ENCODE measurements around the gene TAGAP.

Gene TAGAP

DNA sequence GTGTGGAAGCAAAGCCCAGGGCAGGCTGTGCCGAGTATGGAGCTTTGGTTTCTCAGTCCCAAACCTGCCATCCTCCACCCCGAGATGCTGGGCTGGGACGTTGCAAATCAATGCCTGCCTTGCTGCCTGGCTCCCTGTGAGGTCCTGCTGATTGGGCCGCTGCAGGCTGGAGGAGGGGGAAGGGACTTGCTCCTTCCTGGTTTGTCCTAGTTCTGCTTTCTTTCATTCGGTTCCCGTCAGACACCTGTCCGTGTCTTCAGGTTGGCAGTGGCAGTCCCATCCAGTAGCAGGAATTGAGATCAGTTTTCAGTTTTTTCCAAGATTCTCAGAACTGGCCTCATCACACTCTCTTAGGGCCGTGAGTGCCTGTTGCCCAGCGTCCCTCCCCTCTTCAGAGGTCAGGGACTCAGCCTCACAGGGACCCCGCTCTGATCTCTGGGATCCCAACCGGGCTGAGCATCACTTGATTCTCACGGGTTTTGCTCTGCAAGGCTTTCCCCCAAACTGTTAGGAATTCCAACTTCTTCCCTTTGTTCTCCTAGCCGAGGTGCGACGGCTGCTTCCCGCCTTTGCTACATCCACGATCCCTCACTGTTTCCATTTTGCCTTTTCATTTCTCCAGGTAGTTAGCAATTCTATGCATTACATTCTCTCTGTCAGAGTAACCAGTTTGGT, 24.2 kb upstream of the TAGAP start:
- no peaks in the 10 kb centered on the region for H3K9me2 ChIP-seq (replicated peaks; ENCODE audit: insufficient read depth, low read length)
- no peaks in the 10 kb centered on the region for H3K9me3 ChIP-seq (ENCODE audit: insufficient read depth, low read length)
- no peaks in the 10 kb centered on the region for H3K79me2 ChIP-seq (ENCODE audit: insufficient read depth, low read length)
- TF ChIP-seq, protein P1, sequence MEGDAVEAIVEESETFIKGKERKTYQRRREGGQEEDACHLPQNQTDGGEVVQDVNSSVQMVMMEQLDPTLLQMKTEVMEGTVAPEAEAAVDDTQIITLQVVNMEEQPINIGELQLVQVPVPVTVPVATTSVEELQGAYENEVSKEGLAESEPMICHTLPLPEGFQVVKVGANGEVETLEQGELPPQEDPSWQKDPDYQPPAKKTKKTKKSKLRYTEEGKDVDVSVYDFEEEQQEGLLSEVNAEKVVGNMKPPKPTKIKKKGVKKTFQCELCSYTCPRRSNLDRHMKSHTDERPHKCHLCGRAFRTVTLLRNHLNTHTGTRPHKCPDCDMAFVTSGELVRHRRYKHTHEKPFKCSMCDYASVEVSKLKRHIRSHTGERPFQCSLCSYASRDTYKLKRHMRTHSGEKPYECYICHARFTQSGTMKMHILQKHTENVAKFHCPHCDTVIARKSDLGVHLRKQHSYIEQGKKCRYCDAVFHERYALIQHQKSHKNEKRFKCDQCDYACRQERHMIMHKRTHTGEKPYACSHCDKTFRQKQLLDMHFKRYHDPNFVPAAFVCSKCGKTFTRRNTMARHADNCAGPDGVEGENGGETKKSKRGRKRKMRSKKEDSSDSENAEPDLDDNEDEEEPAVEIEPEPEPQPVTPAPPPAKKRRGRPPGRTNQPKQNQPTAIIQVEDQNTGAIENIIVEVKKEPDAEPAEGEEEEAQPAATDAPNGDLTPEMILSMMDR (IDR thresholded peaks at IDR 0.05; ENCODE audit: insufficient read depth, low read length, poor library complexity, severe bottlenecking) = no peak
- H3K4me3 ChIP-seq (ENCODE audit: insufficient read depth, low read length, poor library complexity, severe bottlenecking) = no peak overlapping the region
- H4K20me1 ChIP-seq (ENCODE audit: low read depth, low read length) = no peaks in the 10 kb centered on the region
- H2AFZ ChIP-seq (ENCODE audit: low read depth, low read length, severe bottlenecking) = no peak overlapping the region
- no peaks in the 10 kb centered on the region for H3K27me3 ChIP-seq (ENCODE audit: low read length)
- no peaks in the 10 kb centered on the region for H3K36me3 ChIP-seq (ENCODE audit: low read length)
- no peak overlapping the region for H3K27ac ChIP-seq (ENCODE audit: low read depth, low read length)
- H3K4me2 ChIP-seq (ENCODE audit: low read depth, low read length, poor library complexity, severe bottlenecking) = no peak overlapping the region
- no peak overlapping the region for H3K9ac ChIP-seq (ENCODE audit: low read length)
- no peaks in the 10 kb centered on the region for H3F3A ChIP-seq (ENCODE audit: insufficient read depth)

DNA sequence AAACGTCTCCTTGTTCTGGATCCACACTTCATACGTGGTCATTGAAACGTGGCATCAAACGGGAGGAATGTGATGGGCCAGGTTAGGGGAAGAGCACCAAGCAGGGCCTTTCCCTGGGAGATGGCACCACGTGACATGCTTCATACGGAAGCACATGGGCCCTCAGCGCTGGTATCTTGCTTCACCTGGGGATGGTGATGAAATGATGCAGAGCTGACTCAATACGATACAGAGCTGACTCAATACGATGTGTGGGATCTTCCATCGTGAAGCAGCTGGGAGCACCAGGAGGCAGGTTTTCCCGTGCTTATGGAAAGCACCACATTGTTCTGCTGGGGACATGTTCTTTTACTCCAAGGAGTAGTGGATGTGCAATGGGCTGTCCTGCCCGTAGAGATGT, 22.5 kb upstream of the TAGAP start:
- Histone ChIP-seq H3K27me3 (ENCODE audit: low read length) (no peaks in the 10 kb centered on the region), H2AFZ (ENCODE audit: low read depth, low read length, severe bottlenecking) (no peak overlapping the region)

DNA sequence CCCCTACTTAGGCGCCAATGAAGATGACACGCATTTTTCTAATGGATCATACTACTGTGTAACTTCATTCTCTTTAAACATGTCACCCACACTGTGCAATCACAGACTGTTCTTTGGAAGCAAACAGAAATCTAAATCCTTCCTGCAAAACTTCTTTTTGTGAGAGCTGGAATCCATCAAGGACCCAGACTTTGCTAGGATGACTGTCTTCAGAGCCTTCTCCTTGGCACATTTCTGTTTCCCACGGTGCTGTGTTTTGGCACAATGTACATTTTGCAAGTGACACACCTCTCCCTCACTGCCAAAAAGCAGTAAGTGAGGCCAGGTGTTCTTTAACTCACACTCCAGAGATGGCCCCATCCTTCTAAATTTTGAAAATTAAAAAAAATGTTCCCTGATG, 21.7 kb upstream of the TAGAP start:
- H4K20me1 ChIP-seq (ENCODE audit: low read depth, low read length) = no peaks in the 10 kb centered on the region
- H2AFZ ChIP-seq (ENCODE audit: low read depth, low read length, severe bottlenecking) = no peak overlapping the region
- no peaks in the 10 kb centered on the region for H3K9me3 ChIP-seq (ENCODE audit: insufficient read depth, low read length)
- H3K4me3 ChIP-seq (ENCODE audit: insufficient read depth, low read length, poor library complexity, severe bottlenecking) = no peak overlapping the region
- no peak overlapping the region for H3K9ac ChIP-seq (ENCODE audit: low read length)
- peaks cover 15% of the 10 kb centered on the region for H3F3A ChIP-seq (ENCODE audit: insufficient read depth)
- H3K79me2 ChIP-seq (ENCODE audit: insufficient read depth, low read length) = no peaks in the 10 kb centered on the region
- no peak overlapping the region for H3K4me2 ChIP-seq (ENCODE audit: low read depth, low read length, poor library complexity, severe bottlenecking)
- TF ChIP-seq, protein P1 (IDR thresholded peaks at IDR 0.05; ENCODE audit: insufficient read depth, low read length, poor library complexity, severe bottlenecking) = no peak
- no peak for TF ChIP-seq EZH2phosphoT487 (conservative IDR thresholded peaks at IDR 0.05; ENCODE audit: low read length)
- no peaks in the 10 kb centered on the region for H3K27me3 ChIP-seq (ENCODE audit: low read length)
- H3K9me2 ChIP-seq (replicated peaks; ENCODE audit: insufficient read depth, low read length) = no peaks in the 10 kb centered on the region
- no peak overlapping the region for H3K27ac ChIP-seq (ENCODE audit: low read depth, low read length)
- H3K36me3 ChIP-seq (ENCODE audit: low read length) = no peaks in the 10 kb centered on the region

More for the DNA sequence above, 22.5 kb upstream of the TAGAP start:
- H3K27ac ChIP-seq (ENCODE audit: low read depth, low read length) = no peak overlapping the region
- peaks cover 10% of the 10 kb centered on the region for H3F3A ChIP-seq (ENCODE audit: insufficient read depth)
- no peaks in the 10 kb centered on the region for H3K79me2 ChIP-seq (ENCODE audit: insufficient read depth, low read length)
- H3K4me3 ChIP-seq (ENCODE audit: insufficient read depth, low read length, poor library complexity, severe bottlenecking) = no peak overlapping the region
- H3K9ac ChIP-seq (ENCODE audit: low read length) = no peak overlapping the region
- no peaks in the 10 kb centered on the region for H4K20me1 ChIP-seq (ENCODE audit: low read depth, low read length)
- no peak overlapping the region for H3K4me2 ChIP-seq (ENCODE audit: low read depth, low read length, poor library complexity, severe bottlenecking)
- no peaks in the 10 kb centered on the region for H3K9me3 ChIP-seq (ENCODE audit: insufficient read depth, low read length)
- H3K9me2 ChIP-seq (replicated peaks; ENCODE audit: insufficient read depth, low read length) = no peaks in the 10 kb centered on the region
- no peak for TF ChIP-seq EZH2phosphoT487 (conservative IDR thresholded peaks at IDR 0.05; ENCODE audit: low read length)
- TF ChIP-seq, protein P1 (IDR thresholded peaks at IDR 0.05; ENCODE audit: insufficient read depth, low read length, poor library complexity, severe bottlenecking) = no peak
- no peaks in the 10 kb centered on the region for H3K36me3 ChIP-seq (ENCODE audit: low read length)

All from SU-DHL-6 (cell line).